Panc1 (cell line): ENCODE measurements around the gene SRPK1. TPM values are rescaled to one million over a fixed set of nuclear protein-coding genes. Genes with fewer than 3 reads are reported as not detected.

ENCODE experiments used
- ATAC-seq: fragments of 200-7000 bp; cut with Tn5 transposase; 2 replicates; pipeline ENCODE4 v1.9.1; 2020; ENCODE audit warnings: mild to moderate bottlenecking, moderate library complexity
- BruUV-seq: library from RNA; stranded (reverse); fragments of 400-500 nt; replicated peaks from 2 replicates; lab custom pipeline; 2021; lab: Mats Ljungman, UMichigan
- CTCF ChIA-PET: fragments of 300-600 bp; sonication (Branson Sonifier 250); formaldehyde crosslinking; loops from one replicate; lab custom pipeline; 2022; ENCODE audit warnings: antibody characterized with exemption; lab: Charles Lee
- POLR2A ChIA-PET: fragments of 300-600 bp; sonication (Branson Sonifier 250); formaldehyde crosslinking; loops from one replicate; lab custom pipeline; 2022; ENCODE audit warnings: antibody characterized with exemption; lab: Charles Lee
- DNase-seq: peaks from one replicate; pipeline ENCODE4 v3.0.0-alpha.2; 2010; ENCODE audit warnings: low read depth, low spot score
- H3K27ac ChIP-seq: 2 replicates; pipeline ENCODE4 v1.5.1; 2011; ENCODE audit warnings: mild to moderate bottlenecking, low read length, inconsistent platforms
- H3K27me3 ChIP-seq: fragments of 200-500 bp; sonication (Bioruptor generic); 2 replicates; pipeline ENCODE4 v1.6.0; 2014; ENCODE audit warnings: low read length, inconsistent platforms; ENCODE audit not compliant: control insufficient read depth, insufficient read depth
- H3K36me3 ChIP-seq: fragments of 200-500 bp; sonication (Bioruptor generic); 2 replicates; pipeline ENCODE4 v1.5.1; 2014; ENCODE audit warnings: inconsistent platforms, mild to moderate bottlenecking, low read length, moderate library complexity; ENCODE audit not compliant: control insufficient read depth, insufficient read depth
- H3K4me1 ChIP-seq: 2 replicates; pipeline ENCODE4 v1.5.1; 2011; ENCODE audit warnings: inconsistent platforms, mild to moderate bottlenecking, low read length, moderate library complexity; ENCODE audit not compliant: control insufficient read depth, insufficient read depth
- H3K4me3 ChIP-seq, 2 experiments: 2 replicates each; pipeline ENCODE4 v1.5.1; 2011 to 2012; ENCODE audit warnings: low read depth in 2 of 2, low read length in 2 of 2, mild to moderate bottlenecking in 2 of 2, inconsistent platforms in 1 of 2, moderate library complexity in 1 of 2
- H3K9me3 ChIP-seq: fragments of 200-500 bp; sonication (Bioruptor generic); 2 replicates; pipeline ENCODE4 v1.5.1; 2014; ENCODE audit warnings: low read depth, mild to moderate bottlenecking, inconsistent platforms, low read length, moderate library complexity; ENCODE audit not compliant: control insufficient read depth, insufficient read depth
- CTCF ChIP-seq: fragments of 450-650 bp; IDR thresholded peaks from 2 replicates; pipeline ENCODE4 v1.5.1; 2017; ENCODE audit warnings: mild to moderate bottlenecking
- POLR2AphosphoS5 ChIP-seq: IDR thresholded peaks from 2 replicates; pipeline ENCODE4 v1.6.1; 2012; ENCODE audit warnings: mild to moderate bottlenecking, low read depth, low read length, moderate library complexity
- REST ChIP-seq, 2 experiments: IDR thresholded peaks; 2 replicates each; pipeline ENCODE4 v1.6.1; 2011 to 2012; ENCODE audit warnings: low read depth in 2 of 2, control low read depth in 1 of 2, low read length in 1 of 2, mild to moderate bottlenecking in 1 of 2, moderate library complexity in 1 of 2; ENCODE audit not compliant: insufficient read depth in 1 of 2
- SIN3A ChIP-seq: IDR thresholded peaks from 2 replicates; pipeline ENCODE4 v1.6.1; 2012; ENCODE audit warnings: low read depth, mild to moderate bottlenecking, low read length, moderate library complexity, borderline replicate concordance; ENCODE audit not compliant: insufficient read depth
- TCF7L2 ChIP-seq: IDR thresholded peaks from 2 replicates; pipeline ENCODE4 v1.6.1; 2011; ENCODE audit warnings: mild to moderate bottlenecking, low read depth, low read length, inconsistent platforms
- in situ Hi-C: cut with HindIII; loops from 2 replicates; pipeline ENCODE4 v1.10.0; 2016; ENCODE audit warnings: low sequenced_read_pairs, low pct_unique_long_range_greater_than_20kb
- intact Hi-C: fragments of 100-400 bp; cut with micrococcal nuclease; formaldehyde crosslinking; loops from one replicate; pipeline ENCODE4 v1.10.0; 2022; ENCODE audit not compliant: unreplicated experiment
- total RNA-seq: library from RNA; stranded (reverse); gene quantifications from one replicate; pipeline ENCODE4 v1.2.1, GENCODE V29; 2021; ENCODE audit not compliant: unreplicated experiment

Gene SRPK1
- total RNA-seq, 1 experiment from 2014 or later = 68.3 TPM

- in situ Hi-C loops (no loop called here), intact Hi-C loops (no loop called here)
- ChIA-PET CTCF (no interaction called here), POLR2A (no interaction called here)
- no peak for ATAC-seq
- Histone ChIP-seq H3K36me3 (no peaks in the 10 kb centered on the region), H3K27ac (no peak overlapping the region), H3K27me3 (no peaks in the 10 kb centered on the region), H3K9me3 (no peaks in the 10 kb centered on the region), H3K4me1 (no peaks in the 10 kb centered on the region), H3K4me3 (no peak overlapping the region)
- BruUV-seq = no TSS peak
- no peak for DNase-seq
- no peak for TF ChIP-seq POLR2AphosphoS5
- no peak for TF ChIP-seq CTCF
- no peak for TF ChIP-seq TCF7L2
- no peak for TF ChIP-seq REST (IDR thresholded peaks at IDR 0.05; ENCODE audit: insufficient read depth in 1 of 2, low read depth in 2 of 2, low read length in 1 of 2)
- TF ChIP-seq SIN3A = no peak
Measured at GRCh38 chr6:35967076-35967774, 46.3 kb upstream of the SRPK1 start.

- H3K27me3 ChIP-seq = peaks cover 9% of the 10 kb centered on the region; the same call in 1 of the 2 replicates
- H3K4me1 ChIP-seq = no peaks in the 10 kb centered on the region
- H3K9me3 ChIP-seq = no peaks in the 10 kb centered on the region
- in situ Hi-C loops (no loop called here), intact Hi-C loops (no loop called here)
- TF ChIP-seq POLR2AphosphoS5 (no peak), SIN3A (no peak), CTCF (no peak), REST (IDR thresholded peaks at IDR 0.05; ENCODE audit: insufficient read depth in 1 of 2, low read depth in 2 of 2, low read length in 1 of 2) (no peak), TCF7L2 (no peak)
- no peak overlapping the region for H3K27ac ChIP-seq
- no peak overlapping the region for H3K4me3 ChIP-seq
- ChIA-PET CTCF (no interaction called here), POLR2A (interaction anchor here (0.6 kb wide), 1 partner anchor 10 kb away, joined by 4 read pairs; no protein-coding TSS in a partner anchor)
- no peaks in the 10 kb centered on the region for H3K36me3 ChIP-seq
- BruUV-seq = no TSS peak
- no peak for DNase-seq
- ATAC-seq = no peak
Measured at GRCh38 chr6:35962779-35963560, 42.1 kb upstream of the SRPK1 start.
